Activated CD8-positive, alpha-beta memory T cell treated with anti-CD3 and anti-CD28 coated beads for 24 hours (primary cell): ENCODE measurements around the gene CHN1.
A peak's percentile ranks its signal among the peaks of the same experiment; 100 is the strongest.

Source experiments
- DNase-seq: peaks from one replicate; pipeline ENCODE4 v3.0.0-alpha.2; 2020

Gene CHN1

DNA sequence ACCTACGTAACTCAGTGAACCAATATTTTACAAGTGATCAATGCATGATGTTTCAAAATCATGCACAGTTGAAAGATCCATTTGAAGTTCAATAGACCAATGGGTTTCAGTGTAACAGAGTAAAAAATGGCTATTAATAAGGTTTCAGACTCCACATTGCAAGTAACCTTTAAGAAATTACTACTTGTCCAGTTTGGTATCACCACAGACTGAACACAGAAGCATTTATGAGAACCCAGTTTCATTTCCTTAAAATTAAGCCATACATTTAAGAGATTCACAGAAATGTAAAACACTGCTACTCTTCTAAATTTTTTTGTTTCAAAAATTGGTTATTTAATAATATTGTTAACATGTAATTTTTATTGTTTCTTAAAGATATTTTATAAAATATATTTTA lies 142.0 kb downstream of the CHN1 start:
- no peak for DNase-seq

DNA sequence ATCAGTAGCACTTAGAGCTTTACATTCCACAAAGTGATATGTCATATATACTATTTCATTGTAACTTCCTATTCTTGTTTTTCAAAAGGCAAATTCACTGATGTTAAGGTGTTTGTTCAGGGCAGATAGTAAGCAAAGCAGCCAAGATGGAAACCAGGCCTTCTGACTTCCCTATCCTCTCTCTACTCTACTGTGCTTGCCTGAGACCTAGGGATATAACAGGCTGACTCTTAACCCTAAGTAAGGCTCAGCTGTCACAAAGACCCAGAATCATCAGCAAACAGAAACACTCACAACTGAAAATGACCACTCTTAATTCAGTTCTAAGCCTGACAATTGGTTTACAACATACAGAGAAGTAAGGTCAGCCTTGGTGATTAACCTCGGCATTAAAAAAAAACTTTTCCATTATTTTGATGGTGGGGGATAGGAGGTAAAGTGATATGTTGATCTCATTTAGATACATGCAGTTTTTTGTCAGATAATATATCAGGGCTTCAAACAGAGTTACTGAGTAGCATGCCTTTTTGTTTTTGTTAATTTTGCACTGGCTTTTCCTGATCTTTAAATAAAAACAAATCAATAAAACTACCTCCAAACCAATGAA lies 145.5 kb downstream of the CHN1 start:
- DNase-seq: no peak

GRCh38 chr2:174858745-174859144 lies 146.4 kb downstream of the CHN1 start:
- no peak for DNase-seq

- no peak for DNase-seq
These were observed 148.7 kb downstream of the CHN1 start for GRCh38 chr2:174856447-174856846.

DNA sequence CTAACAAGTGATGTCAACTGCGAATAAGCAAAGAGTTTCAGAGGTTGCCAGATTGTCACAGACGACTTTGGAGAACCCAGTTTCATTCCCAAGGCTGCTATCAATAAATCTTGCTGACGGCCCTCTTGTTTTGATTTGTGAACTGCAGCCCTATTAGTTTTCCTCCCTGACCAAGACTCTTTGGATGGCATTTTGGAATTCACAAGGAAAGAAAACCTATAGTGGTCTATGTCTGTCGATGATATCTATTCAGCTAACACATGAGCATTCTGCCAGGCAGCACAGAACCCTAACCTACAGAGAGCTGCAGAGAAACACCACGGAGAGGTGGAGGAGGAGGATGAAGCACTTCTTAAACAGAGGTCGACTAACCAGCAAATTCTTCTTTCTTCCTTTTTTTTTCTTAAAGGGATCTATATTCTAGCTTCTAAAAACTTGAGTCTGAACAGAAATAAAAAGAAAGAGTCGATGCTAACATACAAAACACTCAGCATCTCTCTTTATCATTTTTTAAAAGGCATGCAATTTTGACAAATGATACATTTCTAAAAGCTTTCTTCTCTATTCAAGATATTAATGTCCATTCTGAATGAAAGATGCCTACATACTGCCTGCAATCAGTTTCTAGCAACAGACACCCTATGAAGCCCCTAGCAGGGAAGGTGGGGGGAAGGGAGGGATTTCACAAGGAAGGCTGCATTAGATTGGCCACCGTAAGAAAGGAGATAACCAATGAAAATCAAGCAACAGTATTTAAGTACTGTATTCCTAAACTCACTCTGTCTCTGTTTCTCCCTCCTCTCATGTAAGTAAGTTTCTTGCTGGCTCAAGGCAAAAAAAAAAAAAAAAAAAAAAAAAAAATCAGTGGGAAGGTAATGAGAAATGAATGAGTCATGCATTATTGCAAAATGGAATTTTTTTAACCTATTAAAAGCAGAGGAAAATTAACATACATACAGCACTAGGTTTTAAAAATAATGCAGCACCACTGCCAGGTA lies 157.9 kb downstream of the CHN1 start:
- DNase-seq: no peak

GRCh38 chr2:174846218-174846617 lies 159.0 kb downstream of the CHN1 start:
- DNase-seq: no peak

GRCh38 chr2:174844295-174844708 lies 160.9 kb downstream of the CHN1 start:
- no peak for DNase-seq

DNA sequence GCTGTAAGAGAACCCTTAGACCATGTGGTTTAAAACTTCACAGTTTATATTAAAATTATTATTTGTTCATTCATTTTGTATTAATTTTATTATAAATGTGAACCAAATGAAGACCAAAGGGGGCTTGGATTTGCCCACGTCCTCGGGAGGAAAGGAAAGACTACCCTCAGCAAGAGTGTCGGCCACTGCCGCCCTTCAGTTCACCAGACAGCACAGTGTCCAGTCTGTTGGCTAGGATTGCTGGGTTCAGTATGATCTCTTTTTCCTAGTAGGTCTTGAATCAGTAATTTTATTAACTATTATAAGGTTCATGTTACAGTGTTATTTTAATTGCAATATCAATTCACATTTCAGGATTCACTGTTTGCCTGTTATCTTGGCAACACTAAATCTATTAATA lies 162.7 kb downstream of the CHN1 start:
- DNase-seq: no peak

- DNase-seq: no peak
These were observed 163.2 kb downstream of the CHN1 start for GRCh38 chr2:174841936-174842335.

- DNase-seq: no peak
These were observed 163.8 kb downstream of the CHN1 start for GRCh38 chr2:174841350-174841749.

GRCh38 chr2:174840436-174840835 lies 164.7 kb downstream of the CHN1 start:
- DNase-seq: no peak

DNA sequence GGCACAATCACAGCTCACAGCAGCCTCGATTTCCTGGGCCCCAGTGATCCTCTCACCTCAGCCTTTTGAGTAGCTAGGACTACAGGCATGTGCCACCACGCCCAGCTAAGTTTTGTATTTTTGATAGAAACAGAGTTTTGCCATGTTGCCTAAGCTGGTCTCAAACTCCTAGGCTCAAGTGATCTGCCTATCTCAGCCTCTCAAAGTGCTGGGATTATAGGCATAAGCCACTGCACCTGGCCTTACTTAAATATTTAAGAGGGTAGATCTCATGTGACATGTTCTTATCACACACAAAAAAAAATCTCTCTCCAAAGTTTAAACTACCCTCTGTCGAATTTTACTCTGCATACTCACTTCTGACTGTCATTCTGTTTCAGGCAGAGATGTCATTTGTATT lies 165.5 kb downstream of the CHN1 start:
- no peak for DNase-seq

DNA sequence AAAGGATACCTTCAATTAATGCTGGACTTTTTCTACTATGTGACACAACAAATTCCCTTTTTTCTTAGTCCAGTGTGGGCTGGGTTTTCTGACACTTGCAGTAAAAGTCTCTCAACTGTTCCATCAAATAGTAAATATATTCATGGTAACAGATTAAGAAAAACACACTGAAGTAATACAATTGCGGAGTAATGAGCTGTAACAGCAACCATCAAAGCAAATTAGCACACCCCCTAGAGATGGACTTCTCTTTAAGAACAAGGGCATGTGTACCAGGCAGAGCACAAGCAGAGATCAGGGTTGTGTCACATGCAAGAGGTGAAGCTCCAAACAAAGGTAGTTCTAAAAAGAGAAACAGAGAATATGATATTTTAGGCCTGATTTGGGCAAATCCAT lies 168.2 kb downstream of the CHN1 start:
- no peak for DNase-seq

DNA sequence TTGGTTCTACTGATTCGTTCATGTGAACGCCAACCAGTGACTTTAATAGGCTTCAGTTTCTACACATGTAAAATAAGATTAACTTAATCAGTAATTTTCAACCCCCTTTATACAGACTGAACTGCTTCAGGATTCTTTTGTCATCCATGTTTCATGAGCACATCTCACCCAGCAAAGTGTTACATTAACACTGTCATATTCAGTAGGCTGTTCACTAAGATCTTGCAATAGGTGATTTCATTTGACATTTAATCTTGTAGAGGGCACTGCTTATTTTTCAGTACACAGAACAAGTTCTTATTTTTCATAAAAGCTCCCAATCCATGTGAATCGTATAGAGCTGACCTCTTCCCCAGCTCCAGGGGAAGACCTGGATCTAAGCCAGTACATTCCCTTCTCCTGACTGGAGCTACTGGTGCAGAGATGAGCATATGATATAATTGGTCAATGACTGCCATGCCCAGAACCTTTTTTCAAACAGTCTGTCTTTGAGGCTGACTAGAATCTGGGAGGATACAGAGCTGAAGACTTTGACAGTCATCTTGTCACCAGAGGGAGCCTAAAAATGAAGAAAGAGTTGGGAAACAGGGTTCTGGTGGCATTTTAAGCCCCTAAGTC lies 168.7 kb downstream of the CHN1 start:
- no peak for DNase-seq

DNA sequence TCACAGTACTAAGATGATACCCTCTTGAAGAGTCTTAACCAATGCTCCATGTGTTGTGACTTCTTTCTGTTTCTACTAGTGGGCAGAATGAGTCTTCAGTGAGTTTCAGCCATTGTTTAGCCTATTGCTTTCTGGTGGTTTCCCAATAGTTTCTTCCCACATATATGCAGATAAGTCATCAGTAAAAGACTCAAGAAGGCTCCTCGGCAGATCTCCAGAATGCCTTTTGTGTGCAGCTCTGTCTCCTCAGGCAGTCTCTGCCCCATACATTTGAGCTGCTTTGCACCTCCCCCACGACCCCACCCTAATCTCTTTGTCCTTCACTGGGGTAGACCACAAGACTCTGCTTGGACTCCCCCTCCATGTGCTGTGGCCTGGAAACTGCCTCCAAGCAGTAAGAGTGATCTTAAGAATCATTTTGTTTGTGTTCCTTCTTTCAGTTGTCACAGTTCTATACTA lies 169.4 kb downstream of the CHN1 start:
- peak; percentile 74 for DNase-seq

DNA sequence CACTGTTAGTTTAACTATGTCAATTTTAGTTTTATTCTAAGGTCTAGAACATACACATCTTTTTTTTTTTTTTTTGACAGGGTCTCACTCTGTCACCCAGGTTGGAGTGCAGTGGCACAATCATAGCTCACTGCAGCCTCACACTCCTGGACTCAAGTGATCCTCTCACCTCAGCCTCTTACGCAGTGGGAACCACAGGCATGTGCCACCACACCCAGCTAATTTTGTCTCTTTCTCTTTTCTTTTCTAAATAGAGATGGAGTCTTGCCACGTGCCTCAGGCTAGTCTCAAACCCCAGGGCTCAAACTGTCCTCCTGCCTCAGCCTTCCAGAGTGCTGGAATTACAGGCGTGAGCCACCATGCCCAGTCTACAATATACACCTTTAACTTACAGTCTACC lies 171.4 kb downstream of the CHN1 start:
- no peak for DNase-seq

- DNase-seq: no peak
These were observed 174.6 kb downstream of the CHN1 start for GRCh38 chr2:174830561-174830960.

DNA sequence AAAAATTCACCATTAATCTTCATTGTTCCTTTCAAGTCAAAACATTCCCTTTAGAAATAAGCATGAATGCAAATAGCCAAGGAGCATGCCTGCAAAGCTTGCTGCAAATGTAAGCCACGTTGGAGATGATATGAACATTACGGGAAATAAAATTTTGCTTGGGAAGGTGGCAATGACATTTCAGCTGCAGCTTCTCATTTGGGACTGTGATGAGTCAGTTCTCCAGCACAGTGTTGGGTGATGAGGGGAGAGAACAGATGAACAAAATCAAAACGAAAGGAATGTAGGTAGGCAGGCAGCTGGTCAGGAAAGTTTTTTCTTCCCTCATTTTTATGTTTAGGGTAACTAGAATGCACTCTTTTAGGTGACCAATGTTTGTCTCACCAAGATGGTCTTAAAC lies 175.6 kb downstream of the CHN1 start:
- DNase-seq: no peak

DNA sequence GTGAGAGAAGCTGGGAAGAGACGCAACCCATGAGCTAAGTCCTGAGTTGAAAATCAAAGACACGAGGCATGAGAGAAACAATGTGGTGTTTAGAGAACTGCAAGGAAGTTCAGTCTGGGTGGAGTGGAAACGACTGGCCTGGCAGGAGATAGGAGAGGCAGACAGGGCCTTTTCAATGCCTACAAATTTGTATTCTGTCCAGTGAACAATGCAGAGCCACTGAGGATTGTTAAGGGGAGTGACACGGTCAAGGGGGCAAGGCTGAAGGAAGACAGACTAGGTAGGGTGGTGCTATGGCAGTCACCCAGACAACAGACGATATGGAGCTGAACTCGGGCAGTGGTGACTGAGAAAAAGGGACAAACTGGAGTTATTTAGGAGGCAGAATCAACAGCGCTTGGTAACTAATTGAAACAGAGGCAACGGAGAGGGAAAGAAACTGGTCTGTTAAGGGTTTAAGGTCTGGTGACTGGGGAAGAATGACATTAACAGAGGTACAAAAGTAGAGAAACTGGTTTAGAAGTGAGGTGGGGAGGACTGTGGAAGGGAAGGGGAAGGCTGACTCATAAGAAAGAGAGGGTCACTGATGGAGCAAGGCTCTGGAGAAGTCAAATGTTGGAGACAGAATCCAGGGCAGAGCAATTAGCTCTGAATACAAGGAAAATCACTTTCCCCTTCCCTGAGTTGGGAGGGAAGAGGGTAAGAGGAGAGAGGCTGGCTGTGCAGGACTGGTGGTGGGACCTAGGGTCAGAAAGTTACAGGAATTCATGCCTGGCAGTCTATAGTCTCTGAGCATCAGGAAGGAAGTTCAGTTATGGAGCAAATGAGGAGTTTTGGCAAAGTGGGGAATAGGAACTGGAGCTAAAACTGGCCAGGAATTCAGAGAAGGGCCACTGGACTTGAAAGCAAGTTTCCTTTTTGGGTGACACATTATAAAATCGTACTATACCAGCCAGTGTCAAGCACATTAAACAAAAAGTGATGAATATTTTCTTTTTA lies 177.5 kb downstream of the CHN1 start:
- DNase-seq: no peak

GRCh38 chr2:174826051-174826450 lies 179.1 kb downstream of the CHN1 start:
- DNase-seq: no peak

GRCh38 chr2:174824068-174824467 lies 181.1 kb downstream of the CHN1 start:
- DNase-seq: no peak

DNA sequence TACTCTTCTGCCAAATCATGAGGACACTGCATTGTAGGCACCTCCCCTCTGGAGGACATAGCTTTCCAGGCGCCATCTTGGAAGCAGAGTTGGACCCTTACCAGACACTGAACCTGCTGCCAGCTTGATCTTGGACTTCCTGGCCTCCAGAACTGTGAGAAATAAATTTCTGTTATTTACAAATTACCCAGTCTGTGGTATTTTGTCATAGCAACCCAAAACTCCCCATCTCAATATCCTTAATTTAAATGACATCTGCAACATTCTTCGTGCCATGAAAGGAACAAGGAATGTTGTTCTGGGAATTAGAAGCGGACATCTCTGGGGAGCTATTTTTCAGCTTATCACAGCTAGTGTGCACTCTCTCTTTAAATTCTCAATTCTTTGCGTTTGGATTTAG lies 183.6 kb downstream of the CHN1 start:
- no peak for DNase-seq

GRCh38 chr2:174820361-174820760 lies 184.8 kb downstream of the CHN1 start:
- no peak for DNase-seq
